ENCODE measurements around the gene GPBAR1. TPM values are rescaled to one million over a fixed set of nuclear protein-coding genes. Genes with fewer than 3 reads are reported as not detected.
A peak's percentile ranks its signal among the peaks of the same experiment; 100 is the strongest.

Gene GPBAR1, protein sequence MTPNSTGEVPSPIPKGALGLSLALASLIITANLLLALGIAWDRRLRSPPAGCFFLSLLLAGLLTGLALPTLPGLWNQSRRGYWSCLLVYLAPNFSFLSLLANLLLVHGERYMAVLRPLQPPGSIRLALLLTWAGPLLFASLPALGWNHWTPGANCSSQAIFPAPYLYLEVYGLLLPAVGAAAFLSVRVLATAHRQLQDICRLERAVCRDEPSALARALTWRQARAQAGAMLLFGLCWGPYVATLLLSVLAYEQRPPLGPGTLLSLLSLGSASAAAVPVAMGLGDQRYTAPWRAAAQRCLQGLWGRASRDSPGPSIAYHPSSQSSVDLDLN
- total RNA-seq (2014; rRNA removed; shearing (Covaris generic); ENCODE audit: low replicate concordance), result not detected in 2 replicates

DNA sequence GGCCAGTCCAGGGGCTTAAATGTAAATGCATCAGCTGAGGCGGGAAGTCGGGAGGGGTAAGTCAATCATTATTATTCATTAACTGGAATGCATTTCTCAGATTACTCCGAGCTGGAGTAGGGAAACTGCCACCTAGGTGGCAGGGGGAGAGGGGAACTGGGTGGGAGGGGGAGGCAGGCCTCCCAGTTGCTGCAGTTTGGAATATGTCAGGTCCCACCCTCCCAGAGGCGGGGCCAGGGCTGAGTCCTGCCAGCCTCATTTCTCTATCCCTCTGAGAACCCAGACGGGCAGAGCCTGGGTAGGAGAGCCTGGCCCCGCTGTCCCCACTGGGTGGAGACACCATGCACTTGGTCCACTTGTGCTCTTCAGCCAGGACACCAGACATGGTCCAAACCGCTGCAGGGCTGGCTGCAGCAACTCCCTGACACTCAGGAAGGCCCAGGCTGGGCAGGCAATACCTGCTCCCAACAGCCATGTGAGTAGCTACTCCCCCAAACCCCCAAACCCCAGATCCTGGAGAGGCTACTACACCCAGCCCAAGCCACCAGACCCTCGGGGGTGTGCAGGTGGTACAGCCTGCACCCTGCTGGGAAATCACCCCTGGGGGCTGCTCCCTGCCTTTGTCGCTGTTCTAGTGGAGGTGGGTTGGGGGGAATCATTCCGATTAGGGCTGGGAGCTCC, at the start of gene GPBAR1:
Gene GPBAR1 (plus strand): TSS at position 274 of the 681 bp plus-strand sequence. CDS start 1,710 bp downstream, outside the sequence.
- peaks cover 14% of the 10 kb centered on the region for H3K36me3 ChIP-seq
- H3K27me3 ChIP-seq, result no peaks in the 10 kb centered on the region
- no peaks in the 10 kb centered on the region for H3K9me3 ChIP-seq
- no peak for DNase-seq
- no peak within 1 kb of the TSS for H3K4me3 ChIP-seq

DNA sequence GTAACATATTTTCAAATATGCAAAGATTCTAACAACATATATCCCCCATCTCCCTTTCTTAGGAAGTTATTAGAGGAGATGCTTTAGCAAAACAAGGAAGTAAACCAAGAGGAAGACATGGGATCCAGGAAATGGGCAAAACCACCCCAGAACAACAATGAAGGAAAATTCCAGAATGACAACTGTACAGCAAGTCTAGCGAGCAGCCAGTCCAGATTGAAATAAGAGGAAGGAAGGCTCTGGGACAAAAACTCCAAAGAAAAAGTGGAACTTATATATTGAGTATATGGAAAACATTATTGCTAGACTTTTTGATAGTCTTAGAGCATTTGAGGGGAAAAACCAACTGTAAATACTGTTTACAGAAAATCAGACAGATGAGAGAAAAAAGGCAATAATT, 46.7 kb upstream of the GPBAR1 start:
- H3K9me3 ChIP-seq, result peaks cover 5% of the 10 kb centered on the region; the same call in 1 of the 2 replicates
- H3K36me3 ChIP-seq, result peaks cover 4% of the 10 kb centered on the region; the same call in 1 of the 2 replicates
- H3K27me3 ChIP-seq, result no peaks in the 10 kb centered on the region; the same call in 1 of the 2 replicates
- H3K4me3 ChIP-seq, result no peak overlapping the region
- no peak for DNase-seq

DNA sequence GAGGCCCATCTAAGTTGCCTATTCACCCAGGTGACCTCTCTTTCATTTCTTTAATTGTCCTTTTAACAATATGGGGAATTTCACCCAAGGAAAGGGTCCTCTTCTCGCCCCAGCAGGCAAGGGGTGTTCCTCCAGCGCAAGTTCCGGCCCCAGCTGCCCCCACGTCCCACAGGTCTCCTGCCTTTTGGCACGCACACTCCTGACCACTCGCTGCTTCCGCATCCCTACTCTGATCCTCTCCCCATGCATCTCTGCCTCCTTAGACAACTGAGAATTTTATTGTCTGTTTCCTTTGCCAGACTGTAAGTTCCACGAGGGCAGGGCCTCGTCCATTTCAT, 44.5 kb upstream of the GPBAR1 start:
- H3K27me3 ChIP-seq, result no peaks in the 10 kb centered on the region
- no peak for DNase-seq

DNA sequence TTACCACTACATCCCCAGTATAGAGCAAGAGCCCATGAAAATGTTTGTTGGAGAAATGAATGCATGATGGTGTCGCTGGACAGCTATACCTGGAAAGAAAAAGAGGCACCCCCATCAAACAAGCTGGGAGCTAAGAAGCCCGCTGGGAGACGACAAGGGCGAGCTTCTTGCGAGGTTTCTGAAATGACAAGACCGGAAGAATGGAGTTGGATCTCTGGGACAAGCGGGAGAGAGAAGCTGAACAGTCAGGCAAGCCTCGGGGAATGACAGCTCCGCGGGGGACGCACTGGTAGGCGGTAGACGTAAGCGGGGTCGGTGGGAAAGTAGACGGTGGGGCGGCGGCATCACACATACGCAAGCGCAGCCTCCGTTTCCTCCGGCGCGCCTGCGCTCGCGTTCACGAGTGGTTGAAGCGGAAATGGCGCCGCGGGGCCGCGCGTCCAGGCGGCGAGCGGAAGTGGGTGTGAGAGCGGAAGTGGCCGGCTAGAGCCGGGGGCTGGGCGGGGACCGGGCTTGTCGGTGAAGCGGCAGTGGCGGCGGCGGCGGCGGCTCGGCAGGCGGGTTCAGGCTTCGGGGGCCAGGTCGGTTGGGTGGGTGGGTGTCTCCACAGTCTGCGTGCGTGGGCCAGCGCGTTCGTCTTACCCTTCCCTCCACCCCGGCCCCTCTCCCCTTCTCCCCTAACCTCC, 44.0 kb upstream of the GPBAR1 start, which contains the start of gene ARPC2:
Gene ARPC2 (plus strand): TSS at position 516 of the 686 bp plus-strand sequence. CDS start 282 bp downstream, outside the sequence.
- no peaks in the 10 kb centered on the region for H3K27me3 ChIP-seq
- peaks cover 24% of the 10 kb centered on the region for H3K36me3 ChIP-seq
- peak within 1 kb of the TSS; percentile 94 for H3K4me3 ChIP-seq
- peak; percentile 94 for DNase-seq
- no peaks in the 10 kb centered on the region for H3K9me3 ChIP-seq

More for the DNA sequence above, 44.5 kb upstream of the GPBAR1 start:
- peak overlapping the region; percentile 94 for H3K4me3 ChIP-seq
- H3K36me3 ChIP-seq, result peaks cover 19% of the 10 kb centered on the region
- no peaks in the 10 kb centered on the region for H3K9me3 ChIP-seq

DNA sequence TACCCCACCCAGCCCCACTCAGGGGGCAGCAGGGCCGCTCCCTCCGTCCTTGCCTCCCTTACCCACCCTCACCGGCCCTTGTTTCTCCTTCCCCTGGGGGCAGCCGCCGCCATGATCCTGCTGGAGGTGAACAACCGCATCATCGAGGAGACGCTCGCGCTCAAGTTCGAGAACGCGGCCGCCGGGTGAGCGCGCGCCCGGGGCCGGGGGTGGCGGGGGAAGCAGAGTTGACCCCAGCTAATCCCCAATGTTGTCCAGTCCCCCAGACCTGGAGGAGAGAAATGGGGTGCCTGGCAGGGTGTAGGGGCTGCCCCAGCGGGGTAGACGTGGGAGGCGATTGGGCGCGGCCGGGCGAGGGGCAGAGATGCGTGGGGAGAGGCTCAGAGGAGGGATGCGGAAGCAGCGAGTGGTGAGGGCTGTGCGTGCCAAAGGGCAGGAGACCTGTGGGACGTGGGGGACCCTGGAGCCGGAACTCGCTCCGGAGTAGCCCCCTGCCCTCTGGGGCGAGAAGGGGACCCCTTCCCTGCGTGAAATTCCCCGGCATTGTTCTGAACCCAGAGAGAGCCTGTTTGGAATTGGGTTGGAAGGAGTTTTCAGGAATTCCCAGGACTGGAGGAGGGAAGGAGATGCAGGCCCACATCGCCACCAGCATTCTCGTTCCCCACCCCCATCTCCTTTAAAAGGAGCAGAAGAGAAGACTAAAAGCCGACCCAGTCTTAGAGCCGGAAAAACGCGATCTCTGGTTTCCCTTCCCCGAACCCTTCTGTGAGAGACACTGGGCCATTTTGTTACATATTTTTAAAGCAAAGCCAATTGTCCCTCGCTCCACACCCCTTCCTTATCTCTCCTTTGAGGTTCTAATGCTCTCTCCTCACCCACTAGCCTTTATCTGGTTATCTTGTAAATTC, 43.2 kb upstream of the GPBAR1 start:
- Histone ChIP-seq H3K27me3 (no peaks in the 10 kb centered on the region), H3K9me3 (no peaks in the 10 kb centered on the region), H3K36me3 (peaks cover 32% of the 10 kb centered on the region), H3K4me3 (peak overlapping the region; percentile 94)
- peak; percentile 55 for DNase-seq

DNA sequence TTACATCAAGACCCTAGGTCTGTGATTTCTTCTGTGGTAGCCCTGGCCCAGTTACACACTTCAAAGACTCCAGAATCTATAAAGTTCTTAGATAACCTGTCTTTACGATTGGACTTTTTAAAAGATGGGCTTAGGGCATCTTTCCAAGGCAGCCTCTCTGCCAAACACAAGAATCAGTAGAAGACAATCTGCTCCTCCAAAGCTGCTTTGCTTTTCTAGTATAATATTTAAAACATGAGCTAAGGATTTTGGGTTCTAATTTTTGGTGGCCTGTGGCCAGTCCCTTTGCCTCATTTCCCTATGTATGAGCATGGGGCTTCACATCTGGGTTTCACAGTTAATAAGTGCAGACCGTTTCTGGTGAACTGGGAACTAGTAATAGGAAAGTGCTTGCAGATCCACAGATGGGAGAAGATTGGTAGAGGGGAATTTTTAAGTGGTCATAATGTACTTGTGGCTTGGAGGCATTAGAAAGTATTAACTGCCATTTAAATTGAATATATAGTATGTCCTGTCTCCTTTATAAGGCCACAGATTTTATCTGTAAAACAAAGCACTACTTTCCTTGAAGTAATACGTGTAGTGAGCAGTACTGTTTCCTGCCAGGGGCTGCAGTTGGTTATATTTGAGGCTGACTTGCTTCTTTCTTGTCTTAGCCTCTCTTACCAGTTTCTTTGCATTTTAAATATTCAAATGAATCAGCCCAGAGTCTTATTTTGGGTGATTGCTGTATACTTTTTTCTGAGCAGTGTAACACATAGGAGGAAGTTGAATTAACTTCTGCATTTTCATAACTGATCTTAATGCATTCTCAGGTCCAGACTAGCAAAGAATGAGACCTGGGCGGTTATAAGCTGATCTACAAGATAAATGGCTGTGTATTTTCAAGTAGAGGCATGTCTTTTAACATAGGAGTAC, 42.3 kb upstream of the GPBAR1 start:
- DNase-seq, result no peak
- Histone ChIP-seq H3K4me3 (peak overlapping the region; percentile 94), H3K36me3 (peaks cover 41% of the 10 kb centered on the region), H3K9me3 (no peaks in the 10 kb centered on the region), H3K27me3 (no peaks in the 10 kb centered on the region)

DNA sequence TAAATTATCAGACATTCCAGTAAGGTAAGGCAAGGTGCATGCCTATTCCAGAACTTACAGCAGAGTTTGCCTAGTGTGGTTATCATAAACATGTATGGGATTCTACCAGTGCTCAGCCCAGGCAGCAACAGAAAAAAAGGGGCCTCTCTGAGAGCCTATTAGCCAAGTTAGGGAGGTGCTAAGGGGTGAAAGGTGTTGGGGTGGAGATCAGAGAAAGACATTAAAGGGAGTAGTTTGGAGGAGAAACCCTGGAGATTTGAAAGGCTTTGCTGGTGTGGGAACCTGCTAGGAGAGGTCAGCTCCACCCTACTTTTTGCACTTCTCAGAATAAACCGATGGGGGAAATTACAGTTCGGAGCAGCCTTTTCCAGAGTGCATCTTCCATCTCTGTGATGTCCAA, 40.9 kb upstream of the GPBAR1 start:
- Histone ChIP-seq H3K9me3 (no peaks in the 10 kb centered on the region), H3K4me3 (no peak overlapping the region), H3K36me3 (peaks cover 47% of the 10 kb centered on the region), H3K27me3 (no peaks in the 10 kb centered on the region)
- no peak for DNase-seq

DNA sequence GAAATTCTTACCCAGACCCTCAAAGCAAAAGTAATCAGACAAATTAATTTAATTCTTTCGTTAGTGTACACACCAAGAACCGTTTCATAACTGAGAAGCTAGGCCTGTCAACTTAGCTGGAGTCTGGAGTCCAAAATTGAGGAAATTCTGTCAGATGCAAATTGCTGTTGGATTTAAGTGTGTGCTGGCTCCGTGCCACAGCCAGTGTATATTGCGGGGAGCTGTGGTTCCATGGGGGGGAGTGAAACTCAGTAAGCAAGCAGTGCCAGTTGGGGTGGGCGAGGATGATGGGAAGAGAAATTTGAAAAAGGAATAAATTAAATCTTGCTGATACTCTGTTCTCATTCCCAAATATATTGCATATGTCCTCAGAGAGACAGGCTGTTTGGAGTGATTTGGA, 39.8 kb upstream of the GPBAR1 start:
- DNase-seq, result no peak
- Histone ChIP-seq H3K36me3 (peaks cover 58% of the 10 kb centered on the region), H3K9me3 (no peaks in the 10 kb centered on the region), H3K27me3 (no peaks in the 10 kb centered on the region), H3K4me3 (no peak overlapping the region)

DNA sequence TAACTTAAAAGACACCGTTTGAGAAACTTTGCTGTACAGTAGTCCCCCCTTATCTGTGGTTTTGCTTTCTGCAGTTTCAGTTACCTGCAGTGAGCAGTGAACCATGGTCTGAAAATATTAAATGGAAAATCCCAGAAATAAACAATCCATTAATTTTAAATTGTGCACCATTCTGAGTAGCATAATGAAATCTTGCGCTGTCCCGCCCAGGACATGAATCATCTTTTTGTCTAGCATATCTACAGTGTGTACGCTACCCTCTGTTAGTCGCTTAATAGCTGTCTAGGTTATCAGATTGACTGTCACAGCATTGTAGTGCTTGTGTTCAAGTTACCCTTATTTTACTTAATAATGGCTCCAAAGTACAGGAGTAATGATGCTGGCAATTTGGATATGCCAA, 37.8 kb upstream of the GPBAR1 start:
- Histone ChIP-seq H3K27me3 (no peaks in the 10 kb centered on the region), H3K4me3 (no peak overlapping the region), H3K9me3 (no peaks in the 10 kb centered on the region), H3K36me3 (peaks cover 69% of the 10 kb centered on the region)
- no peak for DNase-seq

DNA sequence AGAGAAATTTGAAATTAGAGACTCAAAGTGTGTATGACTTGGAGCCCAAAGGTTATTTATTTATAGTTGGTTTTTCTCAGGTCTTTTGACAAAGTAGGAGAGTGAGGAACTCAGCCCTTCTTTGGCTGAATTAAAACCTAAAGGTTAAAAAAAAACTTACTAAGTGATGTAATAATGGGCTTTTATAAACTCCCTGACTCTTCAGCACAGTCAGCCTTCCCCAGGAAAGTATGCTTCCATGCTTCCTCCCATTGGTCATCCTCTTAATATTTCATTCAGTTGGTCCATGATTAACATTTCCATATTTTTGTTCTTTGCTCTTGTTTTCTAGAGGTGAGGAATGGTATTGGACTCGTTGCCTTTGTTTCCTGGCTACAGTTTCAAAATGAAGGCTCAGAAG, 36.6 kb upstream of the GPBAR1 start:
- Histone ChIP-seq H3K9me3 (no peaks in the 10 kb centered on the region), H3K4me3 (no peak overlapping the region), H3K36me3 (peaks cover 75% of the 10 kb centered on the region), H3K27me3 (no peaks in the 10 kb centered on the region)
- no peak for DNase-seq

DNA sequence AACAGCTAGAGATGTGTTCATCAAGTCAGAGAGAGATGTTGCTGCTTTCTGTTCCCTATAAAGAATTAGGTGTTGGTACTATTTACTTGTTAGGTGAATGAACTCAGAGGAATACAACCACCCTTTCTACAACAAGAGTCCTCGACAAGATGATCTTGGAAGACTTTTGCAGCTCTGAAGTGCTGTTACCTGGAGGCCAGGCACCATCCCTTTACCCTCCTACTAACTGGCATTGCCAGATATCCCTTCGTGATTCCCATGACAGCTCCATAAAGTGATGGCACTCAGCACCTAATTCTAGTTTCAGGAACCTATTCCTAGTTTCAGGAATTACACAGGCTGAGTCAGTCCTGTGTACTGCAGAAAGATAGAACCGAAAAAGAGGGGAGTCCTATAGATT, 33.9 kb upstream of the GPBAR1 start:
- Histone ChIP-seq H3K4me3 (no peak overlapping the region), H3K9me3 (no peaks in the 10 kb centered on the region), H3K27me3 (no peaks in the 10 kb centered on the region), H3K36me3 (peaks cover 80% of the 10 kb centered on the region)
- DNase-seq, result no peak

DNA sequence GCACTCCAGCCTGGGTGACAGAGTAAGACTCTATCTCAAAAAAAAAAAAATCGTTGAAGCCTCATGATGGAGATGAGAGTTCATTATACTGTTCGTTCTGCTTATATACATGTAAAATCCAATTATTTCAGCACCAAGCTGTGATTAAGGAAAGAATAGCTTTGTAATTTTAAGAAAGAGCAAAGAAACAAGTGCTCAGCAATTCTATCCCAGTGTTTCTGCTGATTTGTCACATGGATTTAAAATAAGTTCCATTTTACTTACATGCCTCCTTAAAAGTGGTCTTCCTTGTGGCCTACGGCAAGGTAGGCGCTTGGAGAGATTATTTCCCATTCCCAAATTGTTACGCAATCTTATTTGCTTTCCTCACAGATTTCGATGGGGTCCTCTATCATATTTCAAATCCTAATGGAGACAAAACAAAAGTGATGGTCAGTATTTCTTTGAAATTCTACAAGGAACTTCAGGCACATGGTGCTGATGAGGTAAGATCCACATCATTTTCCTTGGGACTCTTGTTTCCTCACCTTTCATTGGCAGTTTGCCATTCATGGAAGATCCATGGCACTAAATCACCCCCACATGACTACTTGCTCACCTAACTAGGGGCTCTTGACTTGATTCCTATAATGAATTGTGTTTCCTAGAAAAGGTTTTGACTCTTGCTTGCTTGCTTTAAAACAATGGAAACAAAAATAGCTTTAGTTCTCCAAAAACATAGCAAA, 32.3 kb upstream of the GPBAR1 start:
- Histone ChIP-seq H3K9me3 (no peaks in the 10 kb centered on the region), H3K27me3 (no peaks in the 10 kb centered on the region), H3K4me3 (no peak overlapping the region), H3K36me3 (peaks cover 79% of the 10 kb centered on the region)
- no peak for DNase-seq

DNA sequence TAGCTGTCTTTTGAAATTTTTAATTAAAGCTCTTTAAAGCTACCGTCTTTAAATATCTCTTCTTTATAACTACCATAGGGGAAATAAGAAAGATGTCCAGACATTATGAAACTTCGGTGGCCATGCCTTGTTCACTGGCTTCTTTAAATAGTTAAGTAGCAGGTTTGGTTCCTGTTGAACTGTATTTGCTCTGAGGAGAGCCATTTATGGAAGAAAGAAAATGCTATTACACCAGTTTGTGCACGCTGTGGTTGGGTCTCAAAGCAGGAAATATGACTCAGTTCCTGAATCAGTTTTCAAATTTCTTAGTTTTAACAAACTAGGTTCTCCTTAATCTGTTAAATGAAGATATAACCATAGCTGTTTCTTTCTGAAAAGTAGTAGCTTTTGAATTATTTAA, 31.6 kb upstream of the GPBAR1 start:
- Histone ChIP-seq H3K9me3 (no peaks in the 10 kb centered on the region), H3K4me3 (no peak overlapping the region), H3K27me3 (no peaks in the 10 kb centered on the region), H3K36me3 (peaks cover 86% of the 10 kb centered on the region)
- peak; percentile 11 for DNase-seq

DNA sequence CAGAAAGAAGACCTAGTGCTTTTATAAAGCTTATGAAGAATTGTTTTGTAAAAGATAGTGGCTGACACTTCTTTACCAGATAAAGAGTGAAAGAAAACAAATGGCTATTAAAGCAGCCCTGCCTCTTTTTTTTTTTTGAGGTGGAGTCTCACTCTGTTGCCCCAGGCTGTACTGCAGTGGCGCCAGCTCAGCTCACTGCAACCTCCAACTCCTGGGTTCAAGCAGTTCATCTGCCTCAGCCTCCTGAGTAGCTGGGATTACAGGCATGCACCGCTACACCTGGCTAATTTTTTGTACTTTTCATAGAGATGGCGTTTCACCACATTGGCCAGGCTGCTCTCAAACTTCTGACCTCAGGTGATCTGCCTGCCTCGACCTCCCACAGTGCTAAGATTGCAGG, 31.0 kb upstream of the GPBAR1 start:
- H3K4me3 ChIP-seq, result no peak overlapping the region
- H3K27me3 ChIP-seq, result no peaks in the 10 kb centered on the region
- H3K9me3 ChIP-seq, result no peaks in the 10 kb centered on the region
- H3K36me3 ChIP-seq, result peaks cover 86% of the 10 kb centered on the region
- no peak for DNase-seq

DNA sequence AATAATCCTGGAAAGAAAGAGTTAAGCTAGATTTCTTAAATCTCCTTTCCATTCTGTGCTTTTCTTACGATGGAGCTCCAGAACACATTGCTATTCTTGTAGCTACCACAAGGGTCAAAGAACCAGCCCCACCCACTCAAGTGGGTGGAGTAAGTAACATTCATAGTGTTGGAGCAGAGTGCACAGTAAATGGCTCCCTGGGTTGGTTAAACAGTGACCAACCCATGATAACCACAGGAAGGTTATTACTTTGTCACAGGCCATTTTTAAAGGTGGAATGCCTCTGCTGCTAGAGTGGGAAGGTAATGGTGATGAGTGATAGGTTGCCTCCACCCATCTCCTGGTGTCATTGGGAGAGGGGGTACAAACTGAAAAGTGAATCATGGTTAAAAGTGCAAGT, 29.9 kb upstream of the GPBAR1 start:
- no peak for DNase-seq
- Histone ChIP-seq H3K9me3 (no peaks in the 10 kb centered on the region), H3K4me3 (no peak overlapping the region), H3K36me3 (peaks cover 86% of the 10 kb centered on the region), H3K27me3 (no peaks in the 10 kb centered on the region)

Measured in MG63 (cell line).